NCI-H524 treated with DMSO at 0.1 percent for 48 hours (cell line): ENCODE data around the gene CASP9.
A peak's percentile ranks its signal among the peaks of the same experiment; 100 is the strongest.
"Not testable (repeated sequence)": the region's sequence is repeated elsewhere in the genome, so short reads cannot be mapped to it uniquely, and the experiment has no call there.

Experiments
- DNase-seq: peaks from one replicate; lab custom pipeline; 2025; lab: John Stamatoyannopoulos, UW

CASP9 gene

GRCh38 chr1:15525050-15526020 lies 1.3 kb upstream of the CASP9 start:
- DNase-seq, result no peak

- peak; percentile 65 for DNase-seq
Measured at GRCh38 chr1:15524283-15525049, 451 bp upstream of the CASP9 start.

GRCh38 chr1:15523104-15524020 lies 653 bp downstream of the CASP9 start:
- DNase-seq, result no peak

- DNase-seq, result no peak
Measured at GRCh38 chr1:15522551-15522950, 1.5 kb downstream of the CASP9 start.

GRCh38 chr1:15521206-15521906 lies 2.7 kb downstream of the CASP9 start:
- DNase-seq, result not testable (repeated sequence)

- DNase-seq, result no peak
Measured at GRCh38 chr1:15519625-15520024, 4.4 kb downstream of the CASP9 start.

GRCh38 chr1:15515022-15515663 lies 8.9 kb downstream of the CASP9 start:
- no peak for DNase-seq

GRCh38 chr1:15514557-15514956 lies 9.5 kb downstream of the CASP9 start:
- not testable (repeated sequence) for DNase-seq

GRCh38 chr1:15513919-15514318 lies 10.1 kb downstream of the CASP9 start:
- no peak for DNase-seq

- no peak for DNase-seq
Measured at GRCh38 chr1:15513192-15513591, 10.8 kb downstream of the CASP9 start.

GRCh38 chr1:15510611-15511405 lies 13.2 kb downstream of the CASP9 start:
- DNase-seq, result no peak

- DNase-seq, result no peak
Measured at GRCh38 chr1:15509586-15509985, 14.4 kb downstream of the CASP9 start.

- no peak for DNase-seq
Measured at GRCh38 chr1:15508700-15509487, 15.1 kb downstream of the CASP9 start.

- DNase-seq, result no peak
Measured at GRCh38 chr1:15507278-15507677, 16.7 kb downstream of the CASP9 start.

- no peak for DNase-seq
Measured at GRCh38 chr1:15506831-15507230, 17.2 kb downstream of the CASP9 start.

- no peak for DNase-seq
Measured at GRCh38 chr1:15504436-15504835, 19.6 kb downstream of the CASP9 start.

- peak; percentile 12 for DNase-seq
Measured at GRCh38 chr1:15501208-15502032, 22.6 kb downstream of the CASP9 start.
